ENCODE results near the gene PRUNE1.

The PRUNE1 gene

GRCh38 chr1:151008244-151009205 lies at the start of gene PRUNE1:
TSS of gene PRUNE1 (plus strand) at chr1:151008449. CDS start at chr1:151008633, 184 bp downstream.
- H3K4me3 ChIP-seq (ENCODE audit: low read depth, low read length): peak within 1 kb of the TSS; percentile 63
- TF ChIP-seq CTCF (IDR thresholded peaks at IDR 0.05; ENCODE audit: control insufficient read depth, extremely low read depth, insufficient read depth): no peak
- DNase-seq (ENCODE audit: low read depth): peak; percentile 91

GRCh38 chr1:150960646-150961045 lies 47.6 kb upstream of the PRUNE1 start:
- no peak overlapping the region for H3K4me3 ChIP-seq (ENCODE audit: low read depth, low read length)
- DNase-seq (ENCODE audit: low read depth): no peak
- no peak for TF ChIP-seq CTCF (IDR thresholded peaks at IDR 0.05; ENCODE audit: control insufficient read depth, extremely low read depth, insufficient read depth)

- TF ChIP-seq CTCF (IDR thresholded peaks at IDR 0.05; ENCODE audit: control insufficient read depth, extremely low read depth, insufficient read depth): no peak
- H3K4me3 ChIP-seq (ENCODE audit: low read depth, low read length): no peak overlapping the region
- no peak for DNase-seq (ENCODE audit: low read depth)
These were observed 46.5 kb upstream of the PRUNE1 start for GRCh38 chr1:150961756-150962155.

- TF ChIP-seq CTCF (IDR thresholded peaks at IDR 0.05; ENCODE audit: control insufficient read depth, extremely low read depth, insufficient read depth): no peak
- H3K4me3 ChIP-seq (ENCODE audit: low read depth, low read length): no peak overlapping the region
- DNase-seq (ENCODE audit: low read depth): no peak
These were observed 44.7 kb upstream of the PRUNE1 start for GRCh38 chr1:150963321-150964163.

- no peak for TF ChIP-seq CTCF (IDR thresholded peaks at IDR 0.05; ENCODE audit: control insufficient read depth, extremely low read depth, insufficient read depth)
- no peak for DNase-seq (ENCODE audit: low read depth)
- H3K4me3 ChIP-seq (ENCODE audit: low read depth, low read length): no peak overlapping the region
These were observed 44.1 kb upstream of the PRUNE1 start for GRCh38 chr1:150964164-150964489.

- no peak for TF ChIP-seq CTCF (IDR thresholded peaks at IDR 0.05; ENCODE audit: control insufficient read depth, extremely low read depth, insufficient read depth)
- DNase-seq (ENCODE audit: low read depth): no peak
These were observed 42.6 kb upstream of the PRUNE1 start for GRCh38 chr1:150965605-150966004.

More at GRCh38 chr1:150965605-150966004, 42.6 kb upstream of the PRUNE1 start:
- no peak overlapping the region for H3K4me3 ChIP-seq (ENCODE audit: low read depth, low read length)

All from LNCaP clone FGC (cell line).